HG02852 (cell line): ENCODE results near the gene FUOM.

ENCODE experiments used
- ATAC-seq: cut with Tn5 transposase; IDR thresholded peaks from one replicate; pipeline ENCODE4 v1.9.1; 2021; ENCODE audit warnings: mild to moderate bottlenecking, moderate library complexity; ENCODE audit not compliant: unreplicated experiment

Gene FUOM

DNA sequence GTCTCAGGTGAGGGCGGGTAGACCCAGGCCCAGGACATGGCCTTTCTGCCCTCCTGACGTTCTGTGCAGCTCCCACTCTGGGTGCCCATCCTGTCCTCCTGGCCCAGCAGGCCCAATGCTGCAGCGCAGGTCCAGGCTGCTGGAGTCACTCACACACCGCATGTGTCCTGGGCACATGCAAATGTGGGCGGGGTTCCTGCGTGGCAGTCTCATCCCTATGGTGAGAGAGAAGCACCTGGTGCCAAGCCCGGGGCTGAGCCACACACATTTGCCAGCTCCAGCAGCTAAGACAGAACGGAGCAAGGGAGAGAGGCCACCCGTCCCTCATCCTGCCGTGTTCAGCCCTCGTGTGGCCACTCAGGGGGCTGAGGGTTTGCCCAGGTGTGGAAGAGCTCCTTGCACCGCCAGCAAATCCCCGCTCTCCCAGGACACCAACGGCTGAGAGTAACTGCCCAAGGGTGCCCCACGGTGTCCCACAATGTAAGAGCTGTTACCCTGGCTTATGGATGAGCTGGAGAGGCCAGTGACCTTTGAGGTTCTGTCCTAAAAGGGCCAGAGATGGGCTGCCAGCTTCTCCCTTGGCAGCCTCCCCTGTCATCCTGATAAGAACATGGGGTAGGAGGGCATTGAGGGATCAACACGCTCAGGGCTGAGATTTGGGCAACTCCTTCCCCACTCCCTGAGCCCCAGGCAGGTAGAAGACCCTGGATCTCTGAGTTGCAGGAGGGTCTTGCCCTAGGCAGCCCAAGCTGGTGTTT, 4.4 kb downstream of the FUOM start:
- ATAC-seq = no peak

DNA sequence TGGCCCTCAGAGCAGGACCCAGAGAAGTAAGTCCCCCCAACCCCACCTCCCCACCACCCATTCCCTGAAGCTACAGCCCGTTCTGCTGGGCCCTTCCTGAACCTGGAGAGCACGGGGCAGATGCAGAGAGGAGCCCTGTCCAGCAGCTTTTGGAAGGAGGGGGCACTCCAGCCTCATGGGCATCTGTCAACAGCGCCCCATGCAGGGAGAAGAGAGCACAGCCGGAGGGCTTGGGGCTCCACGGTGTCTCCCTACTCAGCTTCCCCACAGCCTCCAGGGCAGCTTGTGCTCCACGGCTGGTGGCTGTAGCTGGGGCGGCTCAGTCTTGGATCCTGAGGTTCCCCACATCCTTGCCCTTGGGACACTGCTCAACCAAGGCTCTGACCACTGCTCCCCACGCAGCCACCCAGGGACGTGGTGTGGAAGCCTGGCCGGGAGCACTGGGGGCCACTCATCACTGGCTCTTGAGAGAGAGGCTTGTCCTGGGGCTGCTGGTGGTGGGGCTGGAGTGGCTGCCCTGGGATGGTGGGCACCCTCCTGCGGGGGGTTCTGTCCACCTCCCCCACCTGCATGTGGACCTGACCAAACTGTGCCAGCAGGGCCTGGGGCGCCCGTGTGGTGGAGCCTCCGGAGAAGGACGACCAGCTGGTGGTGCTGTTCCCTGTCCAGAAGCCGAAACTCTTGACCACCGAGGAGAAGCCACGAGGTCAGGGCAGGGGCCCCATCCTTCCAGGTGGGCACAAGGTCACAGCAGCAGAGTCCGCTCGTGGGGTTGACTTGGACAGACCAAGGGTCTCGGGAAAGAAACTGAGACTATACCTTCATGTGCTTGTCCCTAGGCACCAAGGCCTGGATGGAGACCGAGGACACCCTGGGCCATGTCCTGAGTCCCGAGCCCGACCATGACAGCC, 6.2 kb downstream of the FUOM start:
- ATAC-seq = no peak

DNA sequence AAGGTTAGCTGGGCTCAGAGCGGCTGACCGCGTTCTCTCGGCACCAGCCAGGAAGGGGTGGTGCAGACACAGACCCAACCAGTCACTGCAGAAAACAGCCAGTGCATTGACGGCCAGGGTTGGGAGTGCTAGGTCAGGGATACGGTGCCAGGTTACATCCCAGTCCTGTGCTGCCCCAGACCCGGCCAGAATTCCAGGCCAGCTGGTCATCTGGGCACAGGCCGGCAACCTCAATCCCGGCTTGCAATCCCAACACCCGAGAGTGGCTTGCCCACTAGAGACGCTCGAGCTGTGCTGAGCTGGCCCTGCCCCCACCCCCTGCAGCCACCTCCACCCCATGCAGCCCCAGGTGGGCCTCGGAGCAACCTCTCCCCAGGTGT, 6.9 kb downstream of the FUOM start:
- no peak for ATAC-seq

DNA sequence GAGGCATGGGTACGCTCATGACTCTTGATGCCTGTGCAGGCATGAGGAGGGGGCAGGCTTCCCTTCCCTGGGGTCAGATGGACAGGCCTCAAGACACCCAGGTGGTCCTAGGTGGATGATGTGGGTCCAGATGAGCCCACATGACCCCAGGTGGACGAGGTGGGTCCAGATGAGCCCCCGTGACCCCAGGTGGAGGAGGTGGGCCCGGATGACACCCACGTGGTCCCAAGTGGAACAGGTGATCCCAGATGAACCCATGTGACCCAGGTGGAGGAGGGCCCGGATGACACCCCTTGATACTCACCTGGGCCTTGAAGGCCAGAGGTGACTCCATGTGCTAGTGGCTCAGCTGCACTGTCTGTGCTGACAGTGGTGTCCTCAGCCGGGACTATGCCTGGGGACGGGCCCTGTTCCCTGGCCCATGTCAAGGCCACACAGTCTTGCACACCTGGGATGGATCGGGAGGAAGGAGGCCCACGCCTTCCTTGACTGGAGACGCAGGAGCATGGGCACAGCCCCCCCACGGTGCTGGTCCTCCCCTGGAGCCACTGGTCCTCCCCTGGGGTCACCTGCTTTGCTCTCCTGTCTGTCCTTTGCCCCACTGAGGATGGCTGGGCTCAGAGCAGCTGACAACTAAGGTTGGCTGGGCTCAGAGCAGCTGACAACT, 7.4 kb downstream of the FUOM start:
- no peak for ATAC-seq

DNA sequence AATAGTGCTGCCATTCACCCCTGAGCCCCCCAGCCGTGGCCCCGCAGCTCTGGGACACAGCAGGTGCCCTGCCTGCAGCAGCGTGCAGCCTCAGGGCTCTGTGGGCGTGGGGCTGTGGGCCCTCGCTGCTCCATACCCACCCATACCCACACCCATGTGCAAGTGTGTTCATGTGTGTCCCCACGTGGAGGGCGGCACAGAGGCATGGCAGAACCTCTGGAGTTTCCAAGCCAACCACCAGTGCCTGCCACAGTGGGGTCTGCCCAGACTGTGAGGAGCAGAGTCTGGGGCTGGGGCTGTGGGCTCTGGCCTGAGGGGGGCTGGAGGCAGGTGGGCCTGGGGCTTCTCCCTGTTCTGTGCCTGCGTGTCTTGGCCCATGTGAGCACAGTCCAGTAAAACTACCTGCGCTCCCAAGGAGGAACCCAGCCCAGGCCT, 8.2 kb downstream of the FUOM start:
- no peak for ATAC-seq

DNA sequence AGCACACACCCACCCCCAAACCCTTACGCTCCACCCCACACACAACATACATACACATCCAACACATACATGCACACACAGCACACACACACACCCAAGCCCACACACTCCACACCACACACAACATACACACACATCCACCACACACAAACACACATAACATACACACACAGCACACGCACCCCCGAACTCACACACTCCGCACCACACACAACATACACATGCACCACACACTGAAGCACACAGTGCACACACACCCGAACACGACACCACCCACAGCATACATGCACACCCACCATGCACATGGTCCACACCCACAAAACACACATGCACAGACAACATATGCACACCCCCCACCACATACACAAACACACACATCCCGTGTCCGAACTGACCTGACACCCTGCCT, 8.7 kb downstream of the FUOM start:
- no peak for ATAC-seq

DNA sequence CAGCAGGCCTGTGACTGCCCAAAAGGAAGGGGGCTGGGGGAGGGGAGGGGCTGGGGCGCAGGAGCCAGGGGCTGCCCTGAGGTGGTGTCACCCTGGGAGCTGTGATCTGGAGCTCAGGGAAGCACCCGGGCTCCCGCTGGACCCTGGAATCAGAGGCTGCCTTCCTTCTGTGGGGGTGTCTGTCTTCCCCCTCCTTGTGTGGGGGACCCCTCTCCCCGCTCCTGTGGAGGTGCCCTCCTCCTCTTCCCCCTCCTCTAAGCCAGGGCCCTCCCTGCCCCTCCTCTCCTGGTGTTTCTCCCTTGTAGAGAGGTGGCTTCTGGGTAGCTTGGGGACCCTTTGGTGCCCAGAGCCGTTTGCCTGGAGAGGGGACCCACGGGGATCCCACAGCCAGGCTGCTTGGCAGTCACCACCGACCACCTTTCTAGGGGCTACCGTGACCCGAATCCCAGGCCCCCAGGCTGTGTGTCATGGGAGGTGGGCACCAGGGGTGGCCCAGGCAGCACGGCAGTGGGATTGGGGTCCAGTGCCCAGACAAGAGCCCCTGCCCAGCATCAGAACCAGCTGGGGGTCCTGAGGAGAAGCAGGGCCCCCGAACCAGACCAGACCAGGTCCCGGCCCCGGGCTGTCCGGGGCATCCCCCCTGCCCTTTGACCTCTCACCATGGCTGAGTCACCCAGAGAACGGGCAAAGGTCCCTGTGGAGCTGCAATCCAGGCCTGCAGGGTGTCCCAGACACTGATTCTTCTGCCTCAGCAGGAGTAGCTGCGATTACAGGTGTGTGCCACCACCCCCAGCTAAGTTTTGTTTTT, 9.9 kb downstream of the FUOM start:
- no peak for ATAC-seq

DNA sequence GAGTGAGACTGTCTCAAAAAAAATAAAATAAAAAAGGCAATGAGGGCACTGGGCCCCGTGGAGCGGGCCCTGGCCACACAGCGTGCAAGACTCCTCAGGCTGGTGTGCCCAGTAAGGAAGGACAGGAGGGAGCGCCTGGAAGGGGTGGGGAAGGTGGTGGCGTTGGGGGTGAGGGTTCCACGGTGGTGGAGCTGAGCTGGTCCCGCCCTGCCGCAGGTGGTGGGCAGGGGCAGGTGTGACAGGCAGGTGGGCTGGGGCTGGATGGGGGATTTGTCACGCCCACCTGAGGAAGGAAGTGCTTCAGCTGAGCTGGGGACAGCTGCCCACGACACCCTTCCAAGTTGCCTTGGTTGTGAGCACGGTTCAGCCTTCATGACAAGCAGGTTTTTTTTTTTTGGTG, 11.4 kb downstream of the FUOM start:
- no peak for ATAC-seq

DNA sequence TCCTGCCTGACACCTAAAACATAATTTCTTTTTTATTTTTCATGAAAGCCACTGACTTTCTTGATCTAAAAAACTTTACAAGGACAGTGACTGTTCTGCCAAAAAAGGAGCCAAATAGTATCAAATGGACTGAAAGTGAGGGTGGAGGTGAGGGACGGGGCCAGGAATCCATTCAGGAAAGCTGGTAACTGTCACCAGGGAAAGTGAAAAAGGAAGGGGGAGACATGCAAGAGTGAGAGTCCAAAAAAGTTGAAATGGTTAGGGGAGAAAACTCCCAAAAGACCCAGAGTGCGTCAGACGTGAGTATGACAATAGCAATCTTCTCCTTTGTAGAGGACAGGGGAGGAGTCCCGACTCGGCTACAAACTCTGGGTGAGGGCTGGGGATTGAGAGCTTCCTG, 13.6 kb downstream of the FUOM start:
- no peak for ATAC-seq

DNA sequence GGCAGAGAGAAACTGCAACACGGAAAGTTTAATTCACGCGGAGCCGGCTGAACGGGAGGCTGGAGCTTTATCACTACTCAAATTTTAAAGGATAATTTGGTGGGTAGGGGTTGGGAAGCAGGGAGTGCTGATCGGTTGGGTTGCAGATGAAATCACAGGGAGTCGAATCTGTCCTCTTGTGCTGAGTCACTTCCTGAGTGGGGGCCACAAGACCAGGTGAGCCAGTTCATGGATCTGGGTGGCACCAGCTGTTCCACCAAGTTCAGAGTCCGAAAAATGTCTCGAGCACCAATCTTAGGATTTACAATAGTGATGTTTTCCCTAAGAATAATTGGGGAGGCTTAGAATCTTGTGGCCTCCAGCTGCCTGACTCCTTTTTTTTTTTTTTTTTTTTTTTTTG, 14.3 kb downstream of the FUOM start:
- no peak for ATAC-seq

DNA sequence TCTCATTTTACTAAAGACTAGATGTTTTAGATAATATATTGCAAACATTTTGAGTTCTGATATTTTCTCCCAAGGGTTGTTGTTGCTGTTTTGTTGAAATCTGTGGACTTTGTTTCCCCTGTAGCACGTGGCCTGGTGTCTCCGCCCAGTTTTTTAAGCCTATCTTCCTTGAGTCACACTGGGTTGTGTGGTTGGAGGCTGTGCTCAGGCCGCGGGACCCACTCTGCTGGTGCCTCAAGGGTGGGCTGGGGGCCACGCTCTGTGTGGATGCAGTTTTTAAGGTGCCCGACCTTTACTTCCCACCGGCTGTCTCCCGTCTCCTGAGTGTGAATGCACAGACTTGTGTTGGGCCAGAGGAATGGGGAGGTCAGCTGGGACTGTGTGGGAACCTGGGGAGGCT, 14.9 kb downstream of the FUOM start:
- no peak for ATAC-seq

DNA sequence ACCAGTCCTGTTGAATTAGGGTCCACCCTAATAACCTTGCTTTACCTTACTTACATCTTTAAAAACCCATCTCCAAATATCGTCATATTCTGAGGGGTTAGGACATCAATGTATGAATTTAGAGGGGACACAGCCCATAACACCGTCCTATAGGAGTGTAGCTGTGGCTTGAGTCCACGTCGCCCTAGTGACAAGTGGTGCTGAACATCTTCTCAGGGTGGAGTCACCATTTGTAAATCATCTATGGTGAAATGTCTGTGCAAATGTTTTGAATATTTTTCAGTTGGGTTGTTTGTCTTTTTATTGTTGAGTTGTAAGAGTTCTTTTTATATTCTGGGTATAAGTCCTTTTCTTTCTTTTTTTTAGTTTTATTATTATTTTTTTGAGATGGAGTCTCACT, 15.8 kb downstream of the FUOM start:
- ATAC-seq = no peak

DNA sequence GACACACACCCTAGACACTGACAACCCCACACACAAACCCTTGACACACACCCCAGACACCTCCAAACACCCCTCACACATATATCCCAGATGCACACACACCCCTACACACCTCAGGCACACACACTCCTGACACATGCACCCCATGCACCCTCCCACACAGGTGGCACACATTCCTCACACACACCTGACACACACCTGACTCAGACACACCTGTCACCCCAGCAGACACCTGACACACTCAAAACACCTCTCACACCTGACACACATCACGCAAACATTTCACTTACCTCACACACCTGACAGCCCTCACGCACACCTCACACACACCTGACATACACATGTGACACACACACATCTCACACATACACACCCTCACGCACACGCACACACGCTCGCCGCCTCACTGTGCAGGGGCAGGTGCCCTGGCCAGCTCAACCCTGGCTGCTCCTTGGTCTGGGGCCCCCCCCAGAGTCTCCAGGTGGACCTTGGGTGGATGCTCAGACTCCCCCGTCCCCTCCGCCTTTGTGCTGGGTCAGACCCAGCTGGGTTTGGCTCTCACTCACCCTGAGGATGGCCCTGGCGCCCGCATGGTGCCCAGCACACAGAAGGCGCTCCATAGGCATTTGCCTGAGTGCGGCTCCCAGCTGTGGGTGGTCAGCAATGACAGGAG, 18.0 kb downstream of the FUOM start:
- no peak for ATAC-seq

DNA sequence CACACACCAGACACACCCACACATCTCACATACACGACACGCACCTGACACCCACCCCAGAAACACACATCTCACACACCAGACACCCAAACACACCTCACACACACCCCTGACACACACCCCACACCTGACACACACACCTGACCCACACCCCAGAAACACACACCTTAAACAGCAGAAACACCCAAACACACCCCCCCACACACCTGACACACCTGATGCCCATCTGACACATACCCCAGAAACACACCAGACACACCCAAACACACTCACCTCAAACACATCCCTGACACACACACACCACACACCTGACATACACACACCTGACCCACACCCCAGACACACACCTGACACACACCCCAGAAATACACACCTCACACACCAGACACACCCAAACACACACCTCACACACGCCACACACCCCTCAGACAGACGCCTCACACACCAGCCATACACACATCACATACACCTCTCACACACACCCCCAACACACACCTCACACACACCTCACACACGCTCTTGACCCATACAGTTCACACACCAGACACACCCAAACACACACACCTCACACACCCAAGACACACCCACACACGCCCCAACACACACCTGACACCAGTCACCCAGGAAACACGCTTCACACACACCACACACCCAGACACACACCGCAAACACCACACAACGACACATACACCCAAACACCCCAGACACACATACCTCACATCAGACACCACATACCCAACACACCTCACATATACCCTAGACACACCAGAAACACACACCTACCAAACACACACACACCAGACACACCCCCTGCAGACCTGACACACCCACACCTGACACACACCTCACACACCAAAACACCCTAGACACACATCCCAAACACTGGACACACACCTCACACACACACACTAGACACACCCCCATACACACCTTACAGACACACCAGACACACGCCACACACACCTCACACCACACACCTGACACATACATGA, 19.4 kb downstream of the FUOM start:
- no peak for ATAC-seq

DNA sequence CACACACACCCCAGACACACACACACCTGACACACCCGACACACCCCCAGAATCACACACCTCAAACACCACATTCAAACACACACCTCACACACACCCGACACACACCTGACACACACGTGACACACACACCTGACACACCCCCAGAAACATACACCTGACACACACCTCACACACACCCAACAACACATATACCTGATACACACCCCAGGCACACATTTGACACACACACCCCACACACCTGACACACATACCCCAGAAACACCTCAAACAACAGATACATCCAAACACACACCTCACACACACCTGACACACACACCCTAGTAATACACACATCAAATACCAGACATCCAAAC, 20.5 kb downstream of the FUOM start:
- no peak for ATAC-seq

DNA sequence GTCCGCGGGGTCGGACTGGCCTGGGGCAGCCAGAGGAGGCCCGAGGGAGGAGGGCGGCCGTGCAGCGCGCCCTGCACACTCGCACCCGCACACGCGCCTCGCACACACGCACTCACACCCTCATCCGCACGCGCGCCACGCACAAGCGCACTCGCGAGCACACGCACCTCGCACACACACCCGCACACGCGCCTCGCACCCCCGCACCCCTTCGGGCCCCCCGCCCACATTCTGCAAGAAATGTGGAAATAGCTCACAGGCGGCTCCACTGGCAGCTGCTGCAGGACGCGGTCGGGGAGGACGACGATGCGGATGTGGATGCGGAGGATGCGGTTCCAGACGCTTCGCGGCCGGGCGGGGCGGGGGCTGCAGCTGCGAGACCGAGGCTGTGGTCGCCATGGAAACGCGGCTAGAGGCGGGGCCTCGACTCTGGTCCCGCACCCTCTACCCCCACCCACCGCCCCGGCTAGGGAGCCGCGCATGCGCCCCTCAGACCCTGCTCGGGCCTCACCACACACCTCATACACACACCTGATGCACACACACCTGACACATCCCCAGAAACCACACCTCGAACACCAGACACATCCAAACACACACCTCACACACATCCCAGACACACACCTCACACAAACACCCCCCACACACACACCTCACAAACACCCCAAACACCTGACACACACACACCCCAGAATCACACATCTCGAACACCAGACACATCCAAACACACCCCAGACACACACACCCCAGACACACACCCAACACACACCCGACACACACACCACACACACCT, 21.0 kb downstream of the FUOM start, which contains the start of gene CALY:
Gene CALY, minus strand, starts transcription at position 320 of the 793 bp plus-strand sequence. CDS start 7,907 bp downstream, outside the sequence.
- no peak for ATAC-seq

DNA sequence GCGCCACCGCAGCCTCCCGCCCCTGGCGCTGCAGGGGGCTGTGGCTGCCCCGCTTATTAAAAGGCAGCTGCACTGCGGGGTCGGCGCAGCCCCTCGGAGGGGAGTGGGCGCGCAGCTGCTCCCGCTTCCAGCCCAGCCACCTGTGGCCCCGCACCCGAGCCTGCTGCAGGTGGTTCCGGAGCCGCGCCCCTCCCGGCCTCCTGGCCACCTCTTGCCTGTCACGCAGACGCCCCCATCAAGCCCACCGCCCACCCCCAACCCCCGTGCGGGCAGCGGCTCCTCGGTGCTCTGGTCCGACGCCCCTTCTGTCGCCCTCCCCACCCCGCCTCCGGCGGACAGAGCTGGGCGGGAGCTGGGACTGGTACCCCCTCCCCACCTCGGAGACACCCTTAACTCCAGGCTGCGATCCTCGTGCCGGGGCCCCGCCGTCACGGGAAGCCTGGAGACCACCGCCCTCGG, 21.7 kb downstream of the FUOM start:
- ATAC-seq = no peak
